Measurements from ENCODE around the gene FSD1L. TPM values are rescaled to one million over a fixed set of nuclear protein-coding genes. Genes with fewer than 3 reads are reported as not detected.

The FSD1L gene
- total and polyA plus RNA-seq, 2 donors (not counting 1 experiment from before 2014, with no cell fraction given) = 0.70 to 15.2 TPM

DNA sequence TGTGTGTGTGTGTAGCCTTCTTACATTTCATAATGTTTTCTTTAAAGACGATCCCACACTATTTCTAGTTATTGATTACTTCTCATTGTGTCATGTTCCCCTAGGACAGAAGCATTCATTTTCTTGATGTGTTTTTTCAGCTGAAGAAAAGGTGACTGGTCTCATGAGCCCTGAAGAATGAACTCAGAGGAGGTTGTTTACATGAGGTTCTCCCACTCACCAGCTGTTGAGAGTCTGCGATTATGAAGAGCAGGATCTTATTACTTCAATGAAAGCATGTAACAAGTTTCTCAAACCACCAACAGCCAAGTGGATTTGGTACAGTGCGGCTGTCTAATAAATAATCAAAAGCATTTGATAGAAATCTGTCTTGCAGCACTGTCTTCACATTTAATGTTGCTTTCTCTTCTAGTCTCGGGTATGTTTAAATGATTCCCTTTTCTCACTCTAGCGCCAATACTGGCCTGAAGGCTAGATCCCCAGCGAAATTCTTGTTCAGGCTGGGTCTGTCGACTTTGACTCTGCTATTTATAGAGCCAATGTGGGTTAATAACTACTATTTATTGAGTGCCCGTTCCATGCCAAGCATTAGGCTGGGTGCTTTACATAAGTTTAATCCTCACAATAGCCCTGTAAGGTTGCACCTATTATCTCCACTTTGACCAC is 9.6 kb upstream of the FSD1L start:
- Histone ChIP-seq H3K79me2 (ENCODE audit: control insufficient read depth, insufficient read depth, low read length) (no peaks in the 10 kb centered on the region), H3K4me3 (ENCODE audit: control extremely low read depth in 1 of 5, extremely low read depth in 1 of 5, insufficient read depth in 1 of 5, low read depth in 2 of 5, low read length in 4 of 5) (no peak overlapping the region), H2AFZ (ENCODE audit: insufficient read depth, low read depth, low read length, poor library complexity, severe bottlenecking) (no peak overlapping the region), H3K36me3 (replicated peaks in 1 of 2; ENCODE audit: control extremely low read depth in 1 of 2, control insufficient read depth in 1 of 2, extremely low read depth in 1 of 2, insufficient read depth in 2 of 2, low read length in 1 of 2) (no peaks in the 10 kb centered on the region), H3K9ac (ENCODE audit: low read length) (no peak overlapping the region), H3K4me1 (ENCODE audit: control insufficient read depth in 2 of 2, insufficient read depth in 2 of 2, low read length in 2 of 2) (no peaks in the 10 kb centered on the region), H3K4me2 (replicated peaks; ENCODE audit: low read depth, low read length, poor library complexity, severe bottlenecking) (no peak overlapping the region), H3K27ac (ENCODE audit: low read length in 2 of 2) (no peak overlapping the region), H3K27me3 (replicated peaks in 1 of 4; ENCODE audit: control extremely low read depth in 1 of 4, control insufficient read depth in 3 of 4, insufficient read depth in 4 of 4, low read length in 3 of 4) (no peaks in the 10 kb centered on the region), H3K9me3 (ENCODE audit: control extremely low read depth in 1 of 3, control insufficient read depth in 2 of 3, insufficient read depth in 1 of 3, low read length in 2 of 3) (no peaks in the 10 kb centered on the region), H4K20me1 (ENCODE audit: control insufficient read depth, insufficient read depth, low read length, poor library complexity, severe bottlenecking) (no peaks in the 10 kb centered on the region)
- Mint-ChIP-seq H3K27ac (no peak overlapping the region), H3K4me3 (no peak overlapping the region), H3K27me3 (no peaks in the 10 kb centered on the region), H3K9me3 (ENCODE audit: insufficient read depth) (no peaks in the 10 kb centered on the region), H3K4me1 (no peaks in the 10 kb centered on the region)
- intact Hi-C loops (cut with micrococcal nuclease) = no loop called here
- TF ChIP-seq EZH2 (IDR thresholded peaks at IDR 0.05; ENCODE audit: borderline replicate concordance, insufficient read depth, low read depth, low read length, poor library complexity, severe bottlenecking) = no peak
- TF ChIP-seq, protein P1, sequence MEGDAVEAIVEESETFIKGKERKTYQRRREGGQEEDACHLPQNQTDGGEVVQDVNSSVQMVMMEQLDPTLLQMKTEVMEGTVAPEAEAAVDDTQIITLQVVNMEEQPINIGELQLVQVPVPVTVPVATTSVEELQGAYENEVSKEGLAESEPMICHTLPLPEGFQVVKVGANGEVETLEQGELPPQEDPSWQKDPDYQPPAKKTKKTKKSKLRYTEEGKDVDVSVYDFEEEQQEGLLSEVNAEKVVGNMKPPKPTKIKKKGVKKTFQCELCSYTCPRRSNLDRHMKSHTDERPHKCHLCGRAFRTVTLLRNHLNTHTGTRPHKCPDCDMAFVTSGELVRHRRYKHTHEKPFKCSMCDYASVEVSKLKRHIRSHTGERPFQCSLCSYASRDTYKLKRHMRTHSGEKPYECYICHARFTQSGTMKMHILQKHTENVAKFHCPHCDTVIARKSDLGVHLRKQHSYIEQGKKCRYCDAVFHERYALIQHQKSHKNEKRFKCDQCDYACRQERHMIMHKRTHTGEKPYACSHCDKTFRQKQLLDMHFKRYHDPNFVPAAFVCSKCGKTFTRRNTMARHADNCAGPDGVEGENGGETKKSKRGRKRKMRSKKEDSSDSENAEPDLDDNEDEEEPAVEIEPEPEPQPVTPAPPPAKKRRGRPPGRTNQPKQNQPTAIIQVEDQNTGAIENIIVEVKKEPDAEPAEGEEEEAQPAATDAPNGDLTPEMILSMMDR (IDR thresholded peaks at IDR 0.05) = no peak
- WGBS (ENCODE audit: insufficient coverage) = 100% methylated on average over 4 of the region's 8 CpGs
- ATAC-seq (ENCODE audit: low read depth) (no peak), DNase-seq (no peak)
- ChIA-PET CTCF (no interaction called here), POLR2A (no interaction called here)

DNA sequence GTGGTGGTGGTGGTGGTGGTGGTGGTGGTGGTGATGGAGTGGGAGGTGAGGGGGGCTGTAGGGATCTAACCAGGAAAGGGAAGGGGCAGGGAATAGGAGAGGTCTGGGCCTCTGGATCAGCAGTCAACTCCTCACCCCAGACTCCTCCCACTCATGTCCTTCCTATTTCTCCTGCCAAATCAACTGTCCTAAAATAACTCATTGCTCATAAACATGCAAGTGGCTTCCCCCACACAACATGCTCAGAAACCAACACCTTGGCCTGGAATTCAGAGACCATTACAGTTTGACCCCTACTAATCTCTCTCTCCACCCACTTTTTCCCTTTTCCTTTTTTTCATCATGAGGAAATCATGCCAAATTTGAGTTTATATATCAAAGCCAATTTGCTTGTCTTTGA is 8.4 kb upstream of the FSD1L start:
- Histone ChIP-seq H3K27ac (ENCODE audit: low read length in 2 of 2) (no peak overlapping the region), H3K4me2 (replicated peaks; ENCODE audit: low read depth, low read length, poor library complexity, severe bottlenecking) (no peak overlapping the region), H3K36me3 (replicated peaks in 1 of 2; ENCODE audit: control extremely low read depth in 1 of 2, control insufficient read depth in 1 of 2, extremely low read depth in 1 of 2, insufficient read depth in 2 of 2, low read length in 1 of 2) (no peaks in the 10 kb centered on the region), H4K20me1 (ENCODE audit: control insufficient read depth, insufficient read depth, low read length, poor library complexity, severe bottlenecking) (no peaks in the 10 kb centered on the region), H3K9me3 (ENCODE audit: control extremely low read depth in 1 of 3, control insufficient read depth in 2 of 3, insufficient read depth in 1 of 3, low read length in 2 of 3) (no peaks in the 10 kb centered on the region), H2AFZ (ENCODE audit: insufficient read depth, low read depth, low read length, poor library complexity, severe bottlenecking) (no peak overlapping the region), H3K79me2 (ENCODE audit: control insufficient read depth, insufficient read depth, low read length) (no peaks in the 10 kb centered on the region), H3K27me3 (replicated peaks in 1 of 4; ENCODE audit: control extremely low read depth in 1 of 4, control insufficient read depth in 3 of 4, insufficient read depth in 4 of 4, low read length in 3 of 4) (no peaks in the 10 kb centered on the region), H3K9ac (ENCODE audit: low read length) (no peak overlapping the region), H3K4me3 (ENCODE audit: control extremely low read depth in 1 of 5, extremely low read depth in 1 of 5, insufficient read depth in 1 of 5, low read depth in 2 of 5, low read length in 4 of 5) (no peak overlapping the region), H3K4me1 (ENCODE audit: control insufficient read depth in 2 of 2, insufficient read depth in 2 of 2, low read length in 2 of 2) (no peaks in the 10 kb centered on the region)
- H3K27ac Mint-ChIP-seq = no peak overlapping the region
- DNase-seq (no peak), ATAC-seq (ENCODE audit: low read depth) (no peak)
- H3K27me3 Mint-ChIP-seq = no peaks in the 10 kb centered on the region
- H3K4me3 Mint-ChIP-seq = no peak overlapping the region
- CTCF ChIA-PET = no interaction called here
- TF ChIP-seq EZH2 (IDR thresholded peaks at IDR 0.05; ENCODE audit: borderline replicate concordance, insufficient read depth, low read depth, low read length, poor library complexity, severe bottlenecking) = no peak
- TF ChIP-seq, protein P1 (IDR thresholded peaks at IDR 0.05) = no peak
- intact Hi-C loops (cut with micrococcal nuclease) = no loop called here
- no peaks in the 10 kb centered on the region for H3K4me1 Mint-ChIP-seq
- no peaks in the 10 kb centered on the region for H3K9me3 Mint-ChIP-seq (ENCODE audit: insufficient read depth)
- POLR2A ChIA-PET = no interaction called here
